HG03378 (cell line): ENCODE results near the gene DAPK3.
"Not testable (repeated sequence)": the region's sequence is repeated elsewhere in the genome, so short reads cannot be mapped to it uniquely, and the experiment has no call there.

Experiments
- ATAC-seq: cut with Tn5 transposase; IDR thresholded peaks from one replicate; pipeline ENCODE4 v1.9.1; 2021; ENCODE audit warnings: mild to moderate bottlenecking, moderate library complexity; ENCODE audit not compliant: unreplicated experiment

Gene DAPK3

DNA sequence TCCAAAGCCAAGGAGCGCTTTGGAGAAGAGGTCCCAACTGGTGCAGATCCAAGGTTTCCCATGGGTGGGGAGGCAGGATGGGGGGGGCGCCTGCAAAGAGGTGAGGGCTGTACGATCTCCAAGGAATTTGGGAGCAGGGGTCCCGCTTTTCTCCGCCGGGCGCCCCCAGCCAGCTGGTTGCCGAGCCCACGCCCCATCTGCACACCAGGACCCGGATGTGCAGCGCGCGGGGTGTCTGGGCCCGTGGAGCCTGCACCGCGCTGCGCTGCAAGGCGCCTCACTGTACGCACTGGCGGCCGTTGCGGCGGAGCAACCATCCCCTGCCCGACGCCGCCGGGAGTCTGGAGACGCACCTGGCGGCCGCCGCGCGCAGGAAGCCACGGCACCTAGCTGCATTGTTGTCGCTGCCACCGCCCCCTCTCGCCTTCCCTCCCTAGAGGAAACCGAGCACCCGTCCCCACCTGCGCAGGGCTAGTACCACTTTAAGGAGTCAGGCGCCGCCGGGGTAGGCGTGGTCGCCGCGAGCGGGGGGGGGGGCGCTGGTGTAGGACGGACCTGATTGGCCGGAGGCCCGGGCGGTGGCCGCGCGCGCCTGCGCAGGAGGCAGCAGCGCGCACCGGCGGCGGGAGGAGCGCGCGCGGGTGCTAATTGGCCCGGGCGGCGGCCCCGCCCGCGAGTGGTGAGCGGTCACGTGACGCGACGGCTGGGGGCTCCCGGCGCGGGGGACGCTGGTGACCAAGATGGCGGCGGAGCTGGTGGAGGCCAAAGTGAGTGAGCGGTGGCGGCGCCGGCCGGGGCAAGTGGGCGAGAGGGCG, 36.3 kb upstream of the DAPK3 start, which contains the start of gene PIAS4:
PIAS4 (plus strand) TSS at position 716 of the 815 bp plus-strand sequence; CDS start at position 741, 25 bp downstream.
- peak; percentile 65 for ATAC-seq

DNA sequence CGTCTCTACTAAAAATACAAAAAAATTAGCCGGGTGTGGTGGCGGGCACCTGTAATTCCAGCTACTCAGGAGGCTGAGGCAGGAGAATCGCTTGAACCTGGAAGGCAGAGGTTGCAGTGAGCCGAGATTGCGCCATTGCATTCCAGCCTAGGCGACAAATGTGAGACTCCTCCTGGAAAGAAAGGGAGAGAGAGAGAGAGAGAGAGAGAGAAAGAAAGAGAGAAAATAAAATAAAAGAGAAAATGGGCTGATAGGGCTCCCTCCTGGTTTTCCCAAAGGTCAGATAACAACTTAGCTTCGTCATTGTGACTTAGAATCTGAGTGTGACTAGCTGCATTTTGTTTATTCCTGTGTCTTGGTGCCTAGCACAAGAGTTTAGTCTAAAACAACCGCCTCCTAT, 34.5 kb upstream of the DAPK3 start:
- not testable (repeated sequence) for ATAC-seq

DNA sequence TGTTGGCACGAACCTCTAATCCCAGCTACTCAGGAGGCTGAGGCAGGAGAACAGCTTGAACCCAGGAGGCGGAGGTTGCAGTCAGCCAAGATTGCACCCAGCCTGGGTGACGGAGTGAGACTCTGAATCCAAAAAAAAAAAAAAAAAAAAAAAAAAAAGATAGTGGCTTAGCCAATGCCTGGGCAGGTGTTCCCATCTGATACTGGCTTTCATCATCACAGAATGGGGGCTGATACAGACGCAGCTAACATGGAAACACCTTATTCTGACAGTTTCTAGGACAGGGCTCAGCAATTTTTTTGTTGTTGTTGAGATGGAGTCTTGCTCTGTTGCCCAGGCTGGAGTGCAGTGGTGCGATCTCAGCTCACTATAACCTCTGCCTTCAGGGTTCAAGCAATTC, 29.9 kb upstream of the DAPK3 start:
- ATAC-seq = not testable (repeated sequence)

DNA sequence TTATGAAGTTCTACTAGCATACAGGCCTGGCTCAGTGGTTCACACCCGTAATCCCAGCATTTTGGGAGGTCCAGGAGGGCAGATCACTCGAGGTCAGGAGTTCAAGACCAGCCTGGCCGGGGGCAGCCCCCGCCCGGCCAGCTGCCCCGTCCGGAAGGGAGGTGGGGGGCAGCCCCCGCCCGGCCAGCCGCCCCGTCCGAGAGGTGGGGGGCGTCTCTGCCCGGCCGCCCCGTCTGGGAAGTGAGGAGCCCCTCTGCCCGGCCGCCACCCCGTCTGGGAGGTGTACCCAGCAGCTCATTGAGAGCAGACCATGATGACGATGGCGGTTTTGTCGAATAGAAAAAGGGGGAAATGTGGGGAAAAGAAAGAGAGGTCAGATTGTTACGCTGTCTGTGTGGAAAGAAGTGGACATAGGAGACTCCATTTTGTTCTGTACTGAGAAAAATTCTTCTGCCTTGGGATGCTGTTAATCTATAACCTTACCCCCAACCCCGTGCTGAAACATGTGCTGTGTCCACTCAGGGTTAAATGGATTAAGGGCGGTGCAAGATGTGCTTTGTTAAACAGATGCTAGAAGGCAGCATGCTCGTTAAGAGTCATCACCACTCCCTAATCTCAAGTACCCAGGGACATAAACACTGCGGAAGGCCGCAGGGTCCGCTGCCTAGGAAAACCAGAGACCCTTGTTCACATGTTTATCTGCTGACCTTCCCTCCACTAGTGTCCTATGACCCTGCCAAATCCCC, 27.9 kb upstream of the DAPK3 start:
- not testable (repeated sequence) for ATAC-seq

DNA sequence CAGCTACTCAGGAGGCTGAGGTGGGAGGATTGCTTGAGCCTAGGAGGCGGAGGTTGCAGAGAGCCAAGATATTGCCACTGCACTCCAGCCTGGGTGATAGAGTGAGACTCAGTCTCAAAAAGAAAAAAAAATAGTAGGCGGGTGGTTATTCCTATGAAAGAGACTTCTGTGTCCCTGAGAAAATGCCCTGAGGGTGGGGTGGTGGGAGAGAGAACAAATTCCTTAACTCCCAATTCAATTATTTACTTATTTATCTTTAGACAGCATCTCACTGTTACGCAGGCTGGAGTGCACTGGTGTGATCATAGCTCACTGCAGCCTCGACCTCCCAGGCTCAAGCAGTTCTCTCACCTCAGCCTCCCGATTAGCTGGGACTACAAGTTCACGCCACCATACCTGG, 24.7 kb upstream of the DAPK3 start:
- no peak for ATAC-seq

DNA sequence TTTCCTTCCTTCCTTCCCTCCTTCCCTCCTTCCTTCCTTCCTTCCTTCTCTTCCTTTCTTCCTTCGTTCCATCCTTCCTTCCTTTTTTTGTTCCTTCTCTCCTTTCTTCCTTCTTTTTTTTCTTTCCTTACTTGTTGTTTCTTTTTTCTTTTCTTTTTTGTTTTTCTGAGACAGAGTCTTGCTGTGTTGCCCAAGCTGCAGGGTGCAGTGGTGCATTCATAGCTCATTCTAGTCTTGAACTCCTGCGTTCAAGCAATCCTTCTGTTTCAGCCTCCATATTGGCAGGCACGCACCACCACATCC, 19.9 kb upstream of the DAPK3 start:
- ATAC-seq = no peak

DNA sequence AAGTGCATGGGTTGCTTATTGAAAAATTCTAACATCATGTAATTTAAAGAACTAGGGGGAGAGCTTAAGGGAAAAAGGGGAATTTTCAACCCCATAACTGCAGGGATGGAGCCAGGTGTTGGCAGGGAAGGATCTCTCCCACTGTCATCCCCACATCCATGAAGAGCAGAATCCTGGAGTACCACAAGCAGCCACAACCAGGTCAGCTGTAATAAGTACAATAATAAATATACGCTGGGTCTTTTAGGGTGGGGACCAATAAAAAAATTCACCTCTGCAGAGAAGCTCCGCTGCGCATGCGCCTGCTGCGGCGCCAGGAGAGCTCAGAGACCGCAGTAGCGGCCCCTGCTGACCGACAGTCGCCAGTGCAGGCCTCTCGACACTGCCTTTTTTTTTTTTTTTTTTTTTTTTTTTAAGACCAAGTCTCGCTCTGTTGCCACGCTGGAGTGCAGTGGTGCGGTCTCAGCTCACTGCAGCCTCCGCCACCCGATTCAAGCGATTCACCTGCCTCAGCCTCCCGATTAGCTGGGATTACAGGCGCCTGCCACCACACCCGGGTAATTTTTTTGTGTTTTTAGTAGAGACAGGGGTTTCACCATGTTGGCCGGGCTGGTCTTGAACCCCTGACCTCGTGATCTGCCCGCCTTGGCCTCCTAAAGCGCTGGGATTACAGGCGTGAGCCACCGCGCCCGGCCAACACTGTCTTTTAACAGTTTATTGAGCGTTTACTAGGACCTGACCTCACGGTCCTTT, 16.9 kb upstream of the DAPK3 start:
- ATAC-seq = no peak

DNA sequence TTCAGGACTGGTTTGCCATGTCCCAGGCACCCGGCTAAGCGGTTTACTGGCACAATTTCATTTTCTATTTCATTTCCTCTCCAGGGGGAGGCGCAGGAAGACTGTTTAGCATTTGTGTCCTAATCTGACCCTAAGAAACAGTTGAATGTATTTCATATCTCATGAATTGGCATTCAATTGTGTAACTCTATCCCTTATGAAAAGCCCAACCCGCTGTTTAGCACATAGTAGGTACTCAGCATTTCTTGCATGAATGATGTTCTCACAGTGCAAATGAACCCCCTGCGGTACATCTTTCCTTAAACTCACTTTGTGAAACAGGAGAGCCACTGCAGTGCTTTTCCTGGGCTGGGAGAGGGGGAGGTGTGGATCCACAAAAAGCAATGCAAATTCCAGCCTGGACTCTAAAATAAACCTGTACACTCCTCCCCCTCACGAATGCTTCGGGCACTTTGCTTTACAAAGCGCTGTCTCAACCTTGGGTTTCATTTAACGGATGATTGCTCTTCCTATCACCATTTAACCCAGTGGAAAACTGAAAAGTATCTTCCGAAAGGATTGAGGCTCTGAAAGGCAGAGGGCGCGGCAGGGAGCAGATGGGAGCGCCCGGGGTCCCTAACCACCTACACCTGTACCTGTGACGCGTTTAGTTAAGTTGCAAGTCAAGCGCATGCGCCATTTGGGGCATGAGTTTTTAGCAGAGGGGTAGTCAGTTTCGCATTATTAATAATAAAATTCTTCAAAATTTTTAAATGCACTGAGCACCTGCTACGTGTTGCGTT, 15.6 kb upstream of the DAPK3 start:
- no peak for ATAC-seq

DNA sequence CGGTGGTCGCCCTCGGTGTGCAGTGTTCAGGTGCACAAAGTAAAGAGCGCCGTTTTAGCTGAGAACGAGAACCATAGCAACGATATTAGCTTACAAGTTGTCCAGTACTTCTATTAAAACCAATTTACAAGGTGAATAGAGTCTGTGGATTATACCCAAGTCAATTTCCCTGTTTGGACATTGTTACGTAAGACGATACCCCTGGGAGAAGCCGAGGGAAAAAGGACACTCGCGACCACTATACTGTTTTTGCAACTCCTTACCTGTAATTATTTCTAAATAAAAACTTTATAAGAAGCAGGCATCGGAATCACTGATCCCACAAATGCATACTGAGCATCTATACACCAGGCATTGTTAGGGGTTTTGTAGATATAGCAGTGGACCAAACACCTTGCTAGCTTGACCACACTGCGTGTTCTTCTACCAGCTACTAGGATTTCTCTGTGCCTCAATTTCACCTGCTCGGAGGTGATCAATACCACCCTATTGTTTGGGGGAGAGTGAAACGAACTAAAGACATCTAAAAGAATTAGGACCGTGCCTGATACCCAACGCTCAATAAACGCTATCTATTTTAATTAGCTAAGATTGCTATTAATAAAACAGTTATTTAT, 14.9 kb upstream of the DAPK3 start:
- ATAC-seq = no peak

DNA sequence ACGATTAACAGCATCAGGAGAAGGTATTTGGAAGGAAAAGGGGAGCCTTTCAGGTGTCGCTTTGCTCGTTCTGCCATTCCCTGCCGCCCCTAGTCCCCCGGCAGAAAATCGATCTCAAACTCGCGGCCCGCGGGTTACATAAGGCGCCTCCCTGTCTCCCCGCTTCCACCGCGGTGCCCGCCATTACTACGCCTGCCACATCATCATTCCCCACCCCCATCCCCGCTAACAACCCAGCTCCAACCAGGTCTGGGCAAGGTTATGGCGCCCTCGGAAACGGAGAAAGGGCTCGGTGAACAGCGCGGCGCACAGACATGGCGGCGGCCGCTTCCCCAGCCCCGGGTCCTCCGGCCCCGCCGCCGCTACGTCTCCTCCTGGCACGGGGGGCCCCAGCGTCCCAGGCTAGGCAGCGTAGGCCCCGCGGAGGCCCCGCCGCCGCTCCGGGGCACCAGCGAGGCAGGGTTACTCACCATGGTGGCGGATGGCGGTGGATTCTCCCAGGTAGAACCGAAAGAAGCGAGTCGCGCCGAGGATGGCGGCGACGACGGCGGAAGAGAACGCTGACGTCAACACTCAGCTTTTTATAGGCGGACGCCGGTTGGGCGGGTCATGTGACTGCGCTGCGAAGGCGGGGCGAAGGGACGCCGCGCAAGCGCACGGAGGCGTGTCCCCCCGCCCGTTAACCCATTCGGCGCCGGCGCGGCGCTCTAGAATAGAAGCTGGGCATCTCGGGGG, 14.2 kb upstream of the DAPK3 start, which contains the start of gene EEF2:
EEF2 (minus strand) TSS at position 556 of the 735 bp plus-strand sequence; CDS start at position 473, 83 bp downstream.
- ATAC-seq = no peak

DNA sequence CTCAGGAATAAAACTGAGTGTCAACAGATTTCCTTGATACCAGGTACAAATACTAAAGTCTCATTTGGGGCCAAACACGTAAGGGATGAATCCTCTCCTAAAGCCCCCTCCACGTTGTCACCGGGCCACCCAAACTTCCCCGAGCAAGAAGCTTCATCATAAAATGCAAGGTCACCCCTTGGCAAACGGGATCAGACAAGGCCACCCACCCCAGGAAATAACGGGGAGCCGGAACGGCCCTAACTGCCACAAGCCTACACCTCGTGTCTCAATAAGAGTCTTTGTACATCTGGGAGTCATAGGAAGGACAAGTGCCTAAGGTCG, 13.6 kb upstream of the DAPK3 start:
- no peak for ATAC-seq

DNA sequence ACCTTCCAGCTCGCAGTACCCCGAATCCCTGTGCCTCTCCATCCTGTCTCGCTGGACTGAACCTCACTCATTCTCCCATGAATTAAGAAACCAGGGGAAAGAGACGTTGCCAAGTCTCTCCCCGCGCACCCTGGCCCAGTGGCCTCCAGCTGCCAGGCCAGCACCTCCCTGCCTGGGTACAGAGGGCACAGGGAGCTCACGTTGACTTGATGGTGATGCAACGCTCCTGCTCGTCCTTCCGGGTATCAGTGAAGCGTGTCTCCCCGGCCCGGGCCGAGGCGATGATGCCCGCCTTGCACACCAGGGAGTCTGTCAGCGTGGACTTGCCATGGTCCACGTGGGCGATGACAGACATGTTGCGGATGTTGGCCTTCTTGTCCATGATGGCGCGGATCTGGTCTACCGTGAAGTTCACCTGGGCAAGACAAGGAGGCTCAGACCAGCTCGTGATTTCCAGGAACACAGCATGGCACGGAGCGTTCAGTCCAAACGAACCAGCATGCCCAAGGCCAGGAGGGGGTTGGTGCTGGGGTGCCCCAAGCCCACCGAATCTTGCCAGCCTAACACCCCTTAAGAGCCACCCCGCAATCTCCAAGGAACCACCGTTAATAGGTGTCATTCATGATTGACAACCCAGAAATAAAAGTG, 13.2 kb upstream of the DAPK3 start:
- ATAC-seq = no peak

DNA sequence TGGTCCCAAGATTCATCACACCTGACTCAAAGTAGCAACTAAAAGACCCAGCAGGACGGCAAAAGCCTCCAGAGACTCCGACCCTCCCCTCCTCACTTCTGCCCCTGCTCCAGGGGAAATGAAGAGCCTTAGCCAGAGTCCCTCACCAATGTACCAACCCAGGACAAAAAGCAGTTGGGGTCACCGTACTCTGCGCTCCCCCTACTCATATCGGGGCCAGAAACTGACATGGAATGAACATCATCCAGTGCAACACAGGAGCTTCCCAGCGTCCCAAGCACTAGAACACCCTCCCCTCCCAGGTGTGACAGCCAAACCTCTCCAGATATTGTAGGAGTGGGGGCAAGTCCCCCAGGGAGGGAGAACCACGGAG, 12.6 kb upstream of the DAPK3 start:
- no peak for ATAC-seq

DNA sequence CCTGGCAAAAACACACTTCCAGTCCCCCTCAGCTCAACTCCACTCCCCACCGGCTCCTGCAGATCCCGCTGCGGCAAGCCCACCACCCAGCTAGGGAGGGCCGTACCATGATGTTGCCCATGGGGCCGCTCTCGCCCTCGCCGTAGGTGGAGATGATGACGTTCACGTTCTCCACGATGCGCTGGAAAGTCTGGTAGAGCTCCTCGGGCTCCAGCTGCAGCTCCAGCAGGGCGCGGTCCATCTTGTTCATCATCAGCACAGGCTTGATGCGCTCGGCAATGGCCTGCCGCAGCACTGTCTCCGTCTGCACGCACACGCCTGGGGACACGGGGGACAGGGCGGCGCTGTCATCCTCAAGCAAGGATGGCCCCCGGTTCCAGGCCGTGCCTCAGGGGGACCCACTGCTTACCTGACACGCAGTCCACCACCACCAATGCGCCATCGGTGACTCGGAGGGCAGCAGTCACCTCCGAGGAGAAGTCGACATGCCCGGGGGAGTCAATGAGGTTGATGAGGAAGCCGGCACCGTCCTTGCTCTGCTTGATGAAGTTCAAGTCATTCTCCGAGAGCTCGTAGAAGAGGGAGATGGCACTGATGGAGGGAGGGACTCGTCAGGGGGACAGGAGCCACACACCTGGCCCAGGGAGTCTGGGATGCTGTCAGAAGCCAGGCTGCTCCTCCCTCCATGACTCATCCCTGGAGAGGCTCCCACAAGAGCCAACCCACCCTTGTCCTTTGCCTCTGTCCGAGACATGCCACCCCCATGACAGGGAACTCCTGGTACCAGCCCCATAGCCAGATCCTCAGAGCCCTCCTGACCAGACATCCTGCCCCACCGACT, 12.0 kb upstream of the DAPK3 start:
- no peak for ATAC-seq

DNA sequence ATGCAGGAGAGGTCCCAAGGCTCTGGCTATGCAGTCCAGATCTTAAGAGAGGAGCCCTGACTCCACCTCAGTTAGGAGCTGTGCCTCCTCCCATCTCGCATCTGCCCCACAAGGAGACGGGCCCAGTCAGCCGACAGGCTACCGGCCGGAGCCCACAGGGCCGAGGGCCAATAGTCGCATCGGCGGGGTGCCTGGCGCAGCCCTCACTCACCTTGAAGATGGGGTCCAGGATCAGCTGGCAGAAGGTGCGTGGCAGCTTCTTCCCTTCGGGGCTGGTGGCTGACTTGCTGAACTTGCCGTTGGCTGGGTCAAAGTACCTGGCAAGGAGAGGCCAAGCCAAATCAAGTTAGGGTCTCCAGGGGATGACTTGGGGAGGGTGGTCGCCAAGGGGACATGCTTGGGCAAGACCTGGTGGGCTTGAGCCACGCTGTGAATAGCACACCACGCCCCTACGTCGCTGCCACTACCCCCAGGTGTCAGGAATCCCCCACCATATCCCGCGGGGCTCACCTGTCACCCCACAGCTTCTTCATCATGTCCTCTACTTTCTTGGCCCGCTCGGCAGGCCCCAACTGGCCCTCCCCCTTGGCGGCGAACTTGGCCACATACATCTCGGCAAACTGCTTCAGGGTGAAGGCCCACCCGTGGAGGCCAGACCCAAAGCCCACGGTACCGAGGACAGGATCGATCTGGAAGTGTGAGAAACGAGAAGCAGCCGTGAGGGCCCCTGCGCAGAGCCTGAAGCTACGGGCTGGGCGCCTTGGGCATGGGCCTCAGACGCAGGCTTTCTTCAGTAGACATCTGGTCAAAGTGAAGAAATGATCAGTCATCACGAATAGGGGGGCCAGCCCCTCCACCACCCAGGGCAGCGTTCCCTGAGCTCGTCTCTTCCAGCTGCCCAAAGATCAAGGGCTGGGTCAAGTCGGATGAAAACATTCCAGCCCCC, 11.1 kb upstream of the DAPK3 start:
- ATAC-seq = no peak

DNA sequence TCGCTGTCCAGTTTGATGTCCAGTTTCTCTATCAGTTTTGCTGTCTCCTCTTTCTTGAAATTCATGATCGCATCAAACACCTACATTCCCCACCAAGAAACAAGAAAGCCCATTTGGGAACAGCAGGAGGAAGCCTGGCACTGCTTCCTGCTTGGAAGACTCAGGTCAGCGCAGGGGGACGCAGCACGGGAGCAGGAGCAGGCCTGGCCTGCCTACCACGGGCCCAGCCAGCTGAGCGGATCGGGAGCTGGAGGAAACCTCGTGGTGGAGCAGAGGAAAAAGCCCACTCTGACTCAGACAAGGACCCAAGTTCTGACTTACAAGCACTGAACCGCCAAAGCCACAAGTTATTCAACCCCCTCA, 10.5 kb upstream of the DAPK3 start:
- ATAC-seq = no peak
